Neural cell (in vitro differentiated cells): ENCODE data around the gene RTTN. TPM values are rescaled to one million over a fixed set of nuclear protein-coding genes. Genes with fewer than 3 reads are reported as not detected.

ENCODE experiments used
- H2AFZ ChIP-seq: fragments of 200-600, 300-800 bp; sonication (generic), shearing (Covaris generic); 2 replicates; pipeline ENCODE4 v1.6.0; 2014; ENCODE audit warnings: low read depth, mild to moderate bottlenecking, antibody characterized with exemption, low read length, moderate library complexity
- H3F3A ChIP-seq: fragments of 200-600 bp; shearing (Covaris generic); 2 replicates; pipeline ENCODE4 v1.6.1; 2016; ENCODE audit warnings: mild to moderate bottlenecking, moderate library complexity, mixed read lengths, antibody characterized with exemption, low read length; ENCODE audit not compliant: insufficient read depth, poor library complexity, severe bottlenecking
- H3K27ac ChIP-seq: fragments of 200-600, 300-800 bp; sonication (generic), shearing (Covaris generic); 2 replicates; pipeline ENCODE4 v1.5.1; 2014; ENCODE audit warnings: mild to moderate bottlenecking, low read length, moderate library complexity
- H3K27me3 ChIP-seq: fragments of 300-800, 200-600 bp; sonication (generic), shearing (Covaris generic); 2 replicates; pipeline ENCODE4 v1.6.0; 2014; ENCODE audit warnings: mild to moderate bottlenecking, low read depth, low read length, moderate library complexity; ENCODE audit not compliant: insufficient read depth
- H3K36me3 ChIP-seq: fragments of 300-800, 200-600 bp; sonication (generic), shearing (Covaris generic); 2 replicates; pipeline ENCODE4 v1.5.1; 2014; ENCODE audit warnings: mild to moderate bottlenecking, antibody characterized with exemption, low read length, moderate library complexity; ENCODE audit not compliant: insufficient read depth
- H3K4me2 ChIP-seq: fragments of 300-800, 200-600 bp; sonication (generic), shearing (Covaris generic); 2 replicates; pipeline ENCODE4 v1.6.0; 2014; ENCODE audit warnings: mild to moderate bottlenecking, low read length
- H3K4me3 ChIP-seq: fragments of 300-800, 200-600 bp; sonication (generic), shearing (Covaris generic); 2 replicates; pipeline ENCODE4 v1.5.1; 2014; ENCODE audit warnings: mild to moderate bottlenecking, low read length, moderate library complexity
- H3K79me2 ChIP-seq: fragments of 200-600 bp; shearing (Covaris generic); replicated peaks from 2 replicates; pipeline ENCODE4 v1.6.0; 2014; ENCODE audit warnings: mild to moderate bottlenecking, low read length, moderate library complexity; ENCODE audit not compliant: insufficient read depth
- H3K9ac ChIP-seq: fragments of 300-800, 200-600 bp; sonication (generic), shearing (Covaris generic); 2 replicates; pipeline ENCODE4 v1.6.1; 2016; ENCODE audit warnings: mild to moderate bottlenecking, low read length, mixed read lengths
- H3K9me2 ChIP-seq: fragments of 200-600 bp; shearing (Covaris generic); 2 replicates; pipeline ENCODE4 v1.6.1; 2016; ENCODE audit warnings: mild to moderate bottlenecking, low read length, mixed read lengths; ENCODE audit not compliant: insufficient read depth
- H3K9me3 ChIP-seq: fragments of 200-600, 300-800 bp; sonication (generic), shearing (Covaris generic); 2 replicates; pipeline ENCODE4 v1.6.1; 2016; ENCODE audit warnings: mild to moderate bottlenecking, mixed run types, low read length, moderate library complexity, mixed read lengths
- H4K20me1 ChIP-seq: fragments of 200-600 bp; shearing (Covaris generic); 2 replicates; pipeline ENCODE4 v1.6.1; 2016; ENCODE audit warnings: mild to moderate bottlenecking, mixed run types; ENCODE audit not compliant: insufficient read depth
- CTCF ChIP-seq: fragments of 450-650 bp; IDR thresholded peaks from 2 replicates; pipeline ENCODE4 v1.5.1; 2014; ENCODE audit warnings: antibody characterized with exemption, mild to moderate bottlenecking, moderate library complexity; ENCODE audit not compliant: poor library complexity, severe bottlenecking
- EP300 ChIP-seq: fragments of 450-650 bp; conservative IDR thresholded peaks from 2 replicates; pipeline ENCODE4 v1.6.1; 2014; ENCODE audit warnings: antibody characterized with exemption, mild to moderate bottlenecking, moderate library complexity; ENCODE audit not compliant: poor library complexity, severe bottlenecking
- EZH2 ChIP-seq: fragments of 200-600, 300-800 bp; shearing (Covaris generic), sonication (generic); IDR thresholded peaks from 2 replicates; pipeline ENCODE4 v1.6.1; 2014; ENCODE audit warnings: antibody characterized with exemption, low read length, borderline replicate concordance, mild to moderate bottlenecking; ENCODE audit not compliant: insufficient read depth, poor library complexity, severe bottlenecking
- MXI1 ChIP-seq: fragments of 450-650 bp; conservative IDR thresholded peaks from 2 replicates; pipeline ENCODE4 v1.6.1; 2014; ENCODE audit warnings: antibody characterized with exemption, mild to moderate bottlenecking; ENCODE audit not compliant: poor library complexity, severe bottlenecking
- POLR2AphosphoS5 ChIP-seq: IDR thresholded peaks from 2 replicates; pipeline ENCODE4 v1.6.1; 2012
- RAD21 ChIP-seq: fragments of 450-650 bp; conservative IDR thresholded peaks from 2 replicates; pipeline ENCODE4 v1.6.1; 2014; ENCODE audit warnings: antibody characterized with exemption, mild to moderate bottlenecking, moderate library complexity
- REST ChIP-seq: IDR thresholded peaks from 2 replicates; pipeline ENCODE4 v1.6.1; 2012; ENCODE audit warnings: borderline replicate concordance
- SMC3 ChIP-seq: fragments of 450-650 bp; conservative IDR thresholded peaks from 2 replicates; pipeline ENCODE4 v1.6.1; 2014; ENCODE audit warnings: antibody characterized with exemption, mild to moderate bottlenecking, moderate library complexity; ENCODE audit not compliant: poor library complexity
- TAF1 ChIP-seq: IDR thresholded peaks from 2 replicates; pipeline ENCODE4 v1.6.1; 2012; ENCODE audit warnings: low read depth
- polyA plus RNA-seq: library from polyadenylated mRNA; depleted of rRNA; stranded (reverse); fragments of >200 nt; gene quantifications from 2 replicates; pipeline ENCODE4 v1.2.3, GENCODE V29; 2014

RTTN gene
- polyA plus RNA-seq, 1 donor from 2014 or later = 24.2 TPM

- Histone ChIP-seq H3K79me2 (no peaks in the 10 kb centered on the region), H3K27me3 (no peaks in the 10 kb centered on the region), H3K9me3 (no peaks in the 10 kb centered on the region), H2AFZ (no peak overlapping the region), H4K20me1 (no peaks in the 10 kb centered on the region), H3K4me3 (no peak overlapping the region), H3K36me3 (no peaks in the 10 kb centered on the region), H3K9ac (no peak overlapping the region), H3K4me2 (no peak overlapping the region), H3K27ac (no peak overlapping the region), H3K9me2 (no peaks in the 10 kb centered on the region), H3F3A (no peaks in the 10 kb centered on the region)
- TF ChIP-seq CTCF = no peak
- TF ChIP-seq MXI1 = no peak
- TF ChIP-seq RAD21 = no peak
Observed at GRCh38 chr18:69992776-69993175, 212.7 kb downstream of the RTTN start.

GRCh38 chr18:69987870-69988269 is 217.6 kb downstream of the RTTN start:
- Histone ChIP-seq H3K4me3 (no peak overlapping the region), H3K9me2 (no peaks in the 10 kb centered on the region), H3K27ac (no peak overlapping the region), H3K36me3 (no peaks in the 10 kb centered on the region), H3K79me2 (no peaks in the 10 kb centered on the region), H3K9ac (no peak overlapping the region), H2AFZ (no peak overlapping the region), H3K4me2 (no peak overlapping the region), H4K20me1 (no peaks in the 10 kb centered on the region), H3K27me3 (no peaks in the 10 kb centered on the region), H3K9me3 (no peaks in the 10 kb centered on the region), H3F3A (no peaks in the 10 kb centered on the region)
- TF ChIP-seq SMC3 = no peak
- TF ChIP-seq EZH2 = no peak
- TF ChIP-seq CTCF = no peak
- TF ChIP-seq TAF1 = no peak
- TF ChIP-seq EP300 = no peak
- TF ChIP-seq POLR2AphosphoS5 = no peak
- TF ChIP-seq MXI1 = no peak
- no peak for TF ChIP-seq RAD21
- TF ChIP-seq REST = no peak
